PC-3 (cell line): Measurements from ENCODE around the gene TIE1.

Source experiments
- CTCF ChIP-seq: fragments of 300-600 bp; sonication (generic); conservative IDR thresholded peaks from 2 replicates; pipeline ENCODE4 v1.5.1; 2017; ENCODE audit warnings: antibody characterized with exemption, low read depth, mild to moderate bottlenecking, low read length
- EZH2 ChIP-seq: fragments of 300-600 bp; sonication (generic); IDR thresholded peaks from one replicate; pipeline ENCODE4 v1.6.1; 2017; ENCODE audit warnings: antibody characterized with exemption, mild to moderate bottlenecking, low read length; ENCODE audit not compliant: unreplicated experiment
- EZH2phosphoT487 ChIP-seq: fragments of 300-600 bp; sonication (generic); IDR thresholded peaks from 2 replicates; pipeline ENCODE4 v1.6.1; 2018; ENCODE audit warnings: mild to moderate bottlenecking, antibody characterized with exemption, low read length, borderline replicate concordance

DNA sequence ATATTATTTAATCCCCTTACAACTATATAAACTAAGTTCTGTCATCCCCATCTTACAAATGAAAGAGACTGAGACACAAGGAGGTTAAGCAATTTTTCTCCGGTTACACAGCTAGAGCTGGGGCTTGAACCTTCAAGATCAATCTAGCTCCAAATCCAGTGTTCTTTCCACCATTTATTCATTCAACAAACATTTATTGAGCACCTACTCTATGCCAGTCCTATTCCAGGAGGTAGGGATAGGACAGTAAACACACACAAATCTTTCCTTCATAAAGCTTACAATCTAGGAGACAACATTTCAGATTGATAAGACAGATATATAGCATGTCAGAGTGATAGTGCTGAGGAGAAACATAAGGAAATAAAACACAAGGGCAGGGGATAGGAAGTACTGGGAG, 33.9 kb upstream of the TIE1 start:
- TF ChIP-seq CTCF (no peak), EZH2 (no peak), EZH2phosphoT487 (no peak)
